Ishikawa (cell line): ENCODE measurements around the gene PHF14.

Source experiments
- CEBPB ChIP-seq: IDR thresholded peaks from 2 replicates; pipeline ENCODE4 v1.6.1; 2012
- CREB1 ChIP-seq: IDR thresholded peaks from 2 replicates; pipeline ENCODE4 v1.6.1; 2012; ENCODE audit warnings: low read depth
- EGR1 ChIP-seq: IDR thresholded peaks from 2 replicates; pipeline ENCODE4 v1.6.1; 2012
- EP300 ChIP-seq: IDR thresholded peaks from 2 replicates; pipeline ENCODE4 v1.6.1; 2012; ENCODE audit warnings: borderline replicate concordance
- FOXM1 ChIP-seq: IDR thresholded peaks from 2 replicates; pipeline ENCODE4 v1.6.1; 2012; ENCODE audit warnings: low read depth, borderline replicate concordance
- MAX ChIP-seq: IDR thresholded peaks from 2 replicates; pipeline ENCODE4 v1.6.1; 2012
- NFIC ChIP-seq: IDR thresholded peaks from 2 replicates; pipeline ENCODE4 v1.6.1; 2012
- RAD21 ChIP-seq: IDR thresholded peaks from 2 replicates; pipeline ENCODE4 v1.6.1; 2012; ENCODE audit warnings: low read depth
- REST ChIP-seq: IDR thresholded peaks from 2 replicates; pipeline ENCODE4 v1.6.1; 2012; ENCODE audit warnings: low read depth, mild to moderate bottlenecking
- TAF1 ChIP-seq: IDR thresholded peaks from 2 replicates; pipeline ENCODE4 v1.6.1; 2012; ENCODE audit warnings: low read depth, mild to moderate bottlenecking
- TCF12 ChIP-seq: IDR thresholded peaks from 2 replicates; pipeline ENCODE4 v1.6.1; 2012; ENCODE audit warnings: low read depth
- TEAD4 ChIP-seq: IDR thresholded peaks from 2 replicates; pipeline ENCODE4 v1.6.1; 2012
- USF1 ChIP-seq: IDR thresholded peaks from 2 replicates; pipeline ENCODE4 v1.6.1; 2012
- YY1 ChIP-seq: IDR thresholded peaks from 2 replicates; pipeline ENCODE4 v1.6.1; 2012; ENCODE audit warnings: low read depth
- ZBTB7A ChIP-seq: IDR thresholded peaks from 2 replicates; pipeline ENCODE4 v1.6.1; 2012; ENCODE audit warnings: low read depth

The PHF14 gene

DNA sequence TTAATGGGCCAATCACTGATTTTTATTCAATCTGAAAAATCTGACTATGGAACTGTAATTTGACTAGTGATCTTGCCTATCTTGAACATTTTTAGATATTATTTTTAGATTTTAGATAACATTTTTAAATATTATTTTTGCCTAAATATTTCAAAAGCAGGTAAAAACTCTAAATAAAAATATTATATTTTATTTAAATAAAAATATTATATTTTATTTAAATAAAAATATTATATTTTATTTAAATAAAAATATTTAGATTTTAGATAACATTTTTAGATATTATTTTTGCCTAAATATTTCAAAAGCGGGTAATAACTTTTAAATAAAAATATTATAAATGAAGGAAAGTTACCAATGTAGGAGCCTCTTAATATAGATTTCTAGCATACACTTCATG is 187.8 kb downstream of the PHF14 start:
- no peak for TF ChIP-seq CREB1
- no peak for TF ChIP-seq YY1
- TF ChIP-seq TAF1: no peak
- TF ChIP-seq EP300: no peak
- no peak for TF ChIP-seq ZBTB7A
- TF ChIP-seq USF1: no peak
- TF ChIP-seq TEAD4: no peak
- no peak for TF ChIP-seq RAD21
- no peak for TF ChIP-seq NFIC
- no peak for TF ChIP-seq EGR1
- TF ChIP-seq REST: no peak
- TF ChIP-seq MAX: no peak
- no peak for TF ChIP-seq FOXM1

- TF ChIP-seq MAX (no peak), TCF12 (no peak), CEBPB (no peak)
These were observed 189.5 kb downstream of the PHF14 start for GRCh38 chr7:11163220-11163619.

DNA sequence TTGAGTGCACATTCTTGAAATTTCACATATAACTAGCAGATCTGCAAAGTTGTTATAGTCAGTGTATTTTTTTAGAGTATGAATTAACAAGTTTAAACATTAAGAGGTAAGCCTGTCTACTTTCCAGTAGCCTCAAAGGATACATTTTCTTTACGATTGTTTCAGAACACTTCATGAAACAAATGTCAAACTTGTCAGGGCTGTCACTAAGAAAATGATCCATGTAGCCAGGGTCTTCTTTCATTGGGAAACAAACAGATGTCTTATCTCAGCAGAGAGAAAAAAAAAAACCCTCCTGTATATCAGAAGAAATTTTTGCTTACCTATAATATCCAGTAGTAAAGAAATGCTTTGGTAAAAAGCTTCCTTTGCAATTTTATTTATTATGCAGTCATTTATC is 192.4 kb downstream of the PHF14 start:
- TF ChIP-seq FOXM1: no peak
- TF ChIP-seq REST: no peak
- TF ChIP-seq CEBPB: no peak
- no peak for TF ChIP-seq YY1
- no peak for TF ChIP-seq TCF12
- TF ChIP-seq TAF1: no peak
- no peak for TF ChIP-seq RAD21
- TF ChIP-seq USF1: no peak
- no peak for TF ChIP-seq NFIC
- TF ChIP-seq EP300: no peak
- TF ChIP-seq EGR1: no peak

DNA sequence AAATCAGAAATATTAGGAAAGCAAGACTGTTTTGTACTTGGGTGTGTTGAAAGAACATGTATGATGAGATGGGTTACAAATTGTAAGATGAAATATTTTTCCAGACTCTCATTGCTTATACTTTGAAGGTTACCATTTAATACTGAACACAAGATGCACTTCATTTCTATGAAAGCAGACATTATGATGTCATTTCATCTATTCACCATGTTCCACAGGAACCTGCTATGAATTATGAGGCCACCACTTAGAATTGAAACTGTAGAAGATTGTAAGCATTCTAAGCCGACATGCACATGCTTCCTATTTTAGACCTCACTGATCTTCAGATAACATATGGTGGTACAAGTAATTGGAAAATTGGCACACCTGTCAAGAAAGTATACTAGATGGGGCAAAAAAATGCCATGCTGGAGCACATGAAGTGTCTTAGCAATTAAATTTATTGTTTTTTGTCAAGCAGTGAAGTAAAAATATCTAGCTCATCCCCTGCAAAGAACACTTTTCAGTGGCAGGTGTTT is 195.0 kb downstream of the PHF14 start:
- TF ChIP-seq RAD21 (no peak), USF1 (no peak)

DNA sequence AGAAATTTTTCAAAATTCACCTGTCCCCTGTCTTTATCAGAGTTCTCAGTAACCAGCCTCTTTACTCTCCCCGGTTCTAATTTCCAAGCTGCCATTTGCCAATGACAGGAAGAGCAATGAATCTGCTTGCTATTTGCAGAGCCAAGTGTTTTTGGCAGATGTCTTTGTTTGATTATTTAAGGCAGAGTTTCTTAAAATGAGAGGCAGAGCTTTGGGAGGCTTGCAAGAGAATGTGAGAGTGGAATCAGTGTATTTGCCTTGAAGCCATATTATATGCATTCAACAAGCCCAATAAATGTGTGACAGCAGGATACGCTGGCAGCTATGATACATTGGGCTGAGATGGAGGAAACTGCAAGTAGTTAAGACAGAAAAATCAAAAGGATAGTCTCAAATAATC is 196.5 kb downstream of the PHF14 start:
- TF ChIP-seq EGR1 (no peak), USF1 (no peak), FOXM1 (no peak), REST (no peak), CEBPB (no peak), TCF12 (no peak), TEAD4 (no peak), TAF1 (no peak)
